GM12864 (cell line): Measurements from ENCODE around the gene OTC.

Experiments used
- DNase-seq: peaks from one replicate; pipeline ENCODE4 v3.0.0-alpha.2; 2011; ENCODE audit warnings: low read depth
- H3K4me3 ChIP-seq: 2 replicates; pipeline ENCODE4 v1.5.1; 2011; ENCODE audit warnings: mild to moderate bottlenecking, low read depth, low read length, control low read depth
- CTCF ChIP-seq: IDR thresholded peaks from 2 replicates; pipeline ENCODE4 v1.5.1; 2011; ENCODE audit warnings: low read depth, mild to moderate bottlenecking, moderate library complexity, low read length, control low read depth, inconsistent platforms; ENCODE audit errors: missing control alignments

The OTC gene

GRCh38 chrX:38352362-38352761 is at the start of gene OTC:
TSS of gene OTC (plus strand) at chrX:38352604. CDS start at chrX:38352697, 93 bp downstream.
- H3K4me3 ChIP-seq: no peak within 1 kb of the TSS
- TF ChIP-seq CTCF: no peak
- no peak for DNase-seq

DNA sequence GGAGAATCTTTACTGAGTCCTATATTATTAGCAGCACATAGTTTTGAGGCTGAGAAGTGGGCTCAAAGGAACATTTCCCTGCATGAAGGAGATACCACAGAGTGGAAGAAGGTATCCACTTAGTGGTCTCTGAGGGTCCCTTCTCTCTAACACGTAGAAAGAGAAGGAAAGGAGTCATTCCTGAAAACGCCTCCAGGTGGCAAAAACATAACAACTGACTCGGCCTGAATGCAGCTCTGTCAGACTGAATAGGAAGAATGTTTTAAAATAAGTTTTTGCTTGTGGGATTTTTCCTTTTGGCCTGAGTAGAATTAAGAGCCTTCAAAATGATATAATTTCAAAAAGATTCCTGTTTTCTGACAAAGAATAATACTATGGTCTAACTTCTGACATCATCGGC is 48.4 kb upstream of the OTC start:
- no peak for DNase-seq

GRCh38 chrX:38305971-38306370 is 46.4 kb upstream of the OTC start:
- no peak for DNase-seq
- H3K4me3 ChIP-seq: no peak overlapping the region
- TF ChIP-seq CTCF: no peak

More for the DNA sequence above, 48.4 kb upstream of the OTC start:
- TF ChIP-seq CTCF: no peak
- no peak overlapping the region for H3K4me3 ChIP-seq

DNA sequence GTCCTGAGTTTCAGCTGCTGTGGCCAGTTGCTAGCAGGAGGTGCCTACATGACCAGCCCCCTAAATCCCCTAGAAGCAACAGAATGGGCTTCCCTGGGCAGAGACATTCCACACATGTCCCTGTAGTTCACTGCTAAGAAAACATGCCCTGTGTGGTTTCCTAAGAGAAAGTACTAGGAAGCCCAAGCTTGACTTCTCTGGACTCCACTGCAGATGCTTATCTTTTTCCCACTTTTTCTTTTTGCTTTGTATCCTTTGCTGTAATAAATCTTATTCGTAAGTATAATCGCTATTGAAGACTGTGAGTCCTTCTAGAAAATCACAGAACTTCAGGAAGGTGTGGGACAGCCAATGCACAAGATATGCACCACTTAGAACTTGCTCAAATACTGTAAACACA is 40.7 kb upstream of the OTC start:
- no peak for DNase-seq
- no peak for TF ChIP-seq CTCF
- no peak overlapping the region for H3K4me3 ChIP-seq

GRCh38 chrX:38312436-38312835 is 40.0 kb upstream of the OTC start:
- H3K4me3 ChIP-seq: no peak overlapping the region
- TF ChIP-seq CTCF: no peak
- no peak for DNase-seq

DNA sequence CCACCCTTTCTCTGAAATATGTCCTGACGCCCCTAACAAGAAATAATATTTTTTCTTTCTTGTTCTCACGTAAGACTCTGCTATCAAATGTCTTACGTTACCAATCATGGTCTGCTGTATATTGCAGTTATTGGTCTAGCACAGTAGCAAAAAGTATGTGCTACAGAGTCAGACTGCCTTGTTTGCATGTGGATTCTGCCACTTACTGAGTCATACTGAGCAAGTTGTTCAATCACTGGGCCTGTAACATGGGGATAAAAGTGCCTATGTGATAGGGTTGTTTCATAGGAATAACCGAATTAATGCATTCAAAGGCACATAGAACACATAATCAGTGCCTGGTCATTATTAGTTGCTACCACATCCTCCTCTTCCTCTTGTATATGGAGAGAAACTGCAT is 39.2 kb upstream of the OTC start:
- DNase-seq: no peak
- H3K4me3 ChIP-seq: no peak overlapping the region

More for the DNA sequence above, 39.2 kb upstream of the OTC start:
- TF ChIP-seq CTCF: no peak
